NT2/D1 (cell line): ENCODE data around the gene RCVRN.

Experiments used
- SUZ12 ChIP-seq: IDR thresholded peaks from 2 replicates; pipeline ENCODE4 v1.6.1; 2011; ENCODE audit not compliant: insufficient read length, insufficient read depth; ENCODE audit errors: extremely low read depth
- ZNF274 ChIP-seq: IDR thresholded peaks from 2 replicates; pipeline ENCODE4 v1.6.1; 2011; ENCODE audit warnings: mild to moderate bottlenecking, low read depth, low read length

DNA sequence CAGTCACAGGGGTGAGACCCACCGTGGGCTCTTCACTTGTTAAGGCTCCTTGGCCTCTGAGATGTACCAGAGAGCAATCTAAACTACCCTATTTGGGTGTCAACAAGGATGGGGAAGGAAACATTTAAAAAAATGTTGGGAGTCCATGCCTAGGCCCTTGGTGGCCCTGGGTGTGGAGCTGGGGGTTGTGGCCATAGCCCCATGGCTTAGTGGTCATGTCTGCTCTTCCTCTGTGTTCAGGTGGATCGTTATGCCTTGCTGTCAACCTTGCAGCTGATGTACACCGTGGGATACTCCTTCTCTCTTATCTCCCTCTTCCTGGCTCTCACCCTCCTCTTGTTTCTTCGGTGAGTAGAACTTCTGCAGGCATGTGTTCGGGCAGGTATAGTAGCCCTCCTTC, 50.8 kb downstream of the RCVRN start:
- TF ChIP-seq ZNF274: no peak
- no peak for TF ChIP-seq SUZ12
